GM19468 (cell line): ENCODE results near the gene ROBO2.

ENCODE experiments used
- ATAC-seq: cut with Tn5 transposase; IDR thresholded peaks from one replicate; pipeline ENCODE4 v1.9.1; 2021; ENCODE audit warnings: mild to moderate bottlenecking, moderate library complexity, moderate number of reproducible peaks; ENCODE audit not compliant: unreplicated experiment; ENCODE audit errors: extremely low read depth

The ROBO2 gene

GRCh38 chr3:77456906-77457305 is 417.0 kb downstream of the ROBO2 start:
- no peak for ATAC-seq

GRCh38 chr3:77459926-77460325 is 420.0 kb downstream of the ROBO2 start:
- ATAC-seq = no peak

- no peak for ATAC-seq
Measured at GRCh38 chr3:77460326-77460725, 420.4 kb downstream of the ROBO2 start.

GRCh38 chr3:77462951-77463350 is 423.1 kb downstream of the ROBO2 start:
- ATAC-seq = no peak

DNA sequence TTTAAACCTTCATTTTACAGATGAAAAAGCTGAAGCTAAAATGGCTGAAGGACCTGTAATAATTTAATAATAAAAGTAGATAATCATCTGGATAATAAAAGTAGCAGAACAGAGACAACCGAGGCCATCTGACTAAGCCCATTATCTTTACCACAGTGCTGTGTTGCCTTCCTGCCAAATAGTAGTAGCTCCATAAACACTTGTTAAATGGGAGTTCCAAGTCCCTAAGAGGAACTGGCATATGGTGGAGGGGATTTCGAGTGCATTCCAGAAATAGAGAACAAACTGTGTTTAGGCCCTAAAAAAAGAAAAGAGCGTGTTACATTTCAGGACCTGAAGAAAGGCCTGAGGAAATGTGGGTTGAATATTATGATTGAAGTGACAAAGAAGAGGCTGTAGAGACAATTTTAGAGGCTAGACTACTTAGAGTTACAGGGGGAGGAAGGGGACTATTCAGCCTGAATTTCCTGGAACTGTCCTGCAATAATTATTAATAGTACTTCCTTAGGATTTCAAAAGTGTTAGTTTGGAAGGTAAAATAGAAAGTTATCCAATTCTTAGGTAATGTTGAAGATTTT is 424.3 kb downstream of the ROBO2 start:
- no peak for ATAC-seq

- no peak for ATAC-seq
Measured at GRCh38 chr3:77466562-77467115, 426.7 kb downstream of the ROBO2 start.

DNA sequence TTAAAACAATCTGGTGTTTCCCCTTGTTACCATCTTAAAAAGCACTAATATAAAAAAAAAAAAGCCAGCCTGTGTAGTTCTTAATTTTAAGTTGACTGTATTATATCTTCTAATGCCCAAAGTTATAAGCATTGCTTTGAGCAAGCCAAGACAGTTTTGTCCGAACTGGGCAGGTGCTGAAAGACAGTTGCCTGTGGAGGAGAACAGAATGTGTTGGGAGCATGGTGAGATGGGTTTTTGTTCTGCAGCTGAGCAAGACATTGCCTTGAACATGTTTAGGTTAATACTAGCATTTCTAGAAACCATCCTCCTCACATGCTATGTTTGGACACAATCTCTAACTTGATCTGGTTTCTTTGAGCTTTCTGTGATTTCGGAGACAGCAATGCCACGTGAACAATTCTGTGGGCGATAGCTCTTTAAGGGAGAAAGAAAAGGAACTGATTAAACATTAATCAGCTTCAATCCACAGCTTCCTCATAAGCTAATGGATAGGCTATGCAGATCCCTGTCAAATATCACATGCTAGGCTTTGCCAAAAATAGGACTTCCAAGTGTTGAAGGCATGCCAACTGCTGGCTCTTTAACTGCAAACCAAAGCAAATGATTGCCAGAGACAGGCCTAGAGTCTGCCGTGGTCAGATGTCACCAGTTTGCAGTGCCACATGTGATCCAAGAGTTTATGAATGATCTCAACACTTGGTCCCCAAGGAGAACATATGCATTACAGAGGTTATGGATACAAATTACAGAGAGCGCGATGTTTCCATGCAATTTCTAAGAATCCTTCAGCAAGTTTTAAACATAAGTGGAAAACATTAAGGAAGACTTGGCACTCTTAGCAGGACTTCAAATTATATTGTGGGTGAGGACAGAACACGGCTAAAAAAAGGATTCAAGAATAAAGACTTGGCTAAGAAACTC is 428.1 kb downstream of the ROBO2 start:
- ATAC-seq = no peak

DNA sequence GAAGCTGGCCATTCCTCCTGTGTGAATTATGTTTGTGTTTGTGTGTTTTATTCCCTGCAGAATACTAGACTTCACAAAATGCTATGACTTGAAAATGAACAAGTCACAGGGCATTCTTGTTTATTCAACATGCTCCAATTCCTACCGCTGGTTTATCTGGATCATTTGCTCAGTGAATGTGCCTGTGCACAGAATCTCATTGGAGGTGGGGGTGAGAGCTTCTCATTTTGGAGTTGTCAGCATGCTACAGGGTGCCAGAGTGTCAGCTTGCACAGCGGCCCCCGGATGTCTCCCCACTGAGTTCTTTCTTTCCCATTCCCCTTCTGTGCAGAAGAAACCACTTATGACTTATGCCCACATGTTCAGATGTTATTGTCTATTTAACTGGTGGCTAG is 428.7 kb downstream of the ROBO2 start:
- no peak for ATAC-seq

- ATAC-seq = no peak
Measured at GRCh38 chr3:77475507-77475906, 435.6 kb downstream of the ROBO2 start.

GRCh38 chr3:77479021-77479420 is 439.1 kb downstream of the ROBO2 start:
- no peak for ATAC-seq

DNA sequence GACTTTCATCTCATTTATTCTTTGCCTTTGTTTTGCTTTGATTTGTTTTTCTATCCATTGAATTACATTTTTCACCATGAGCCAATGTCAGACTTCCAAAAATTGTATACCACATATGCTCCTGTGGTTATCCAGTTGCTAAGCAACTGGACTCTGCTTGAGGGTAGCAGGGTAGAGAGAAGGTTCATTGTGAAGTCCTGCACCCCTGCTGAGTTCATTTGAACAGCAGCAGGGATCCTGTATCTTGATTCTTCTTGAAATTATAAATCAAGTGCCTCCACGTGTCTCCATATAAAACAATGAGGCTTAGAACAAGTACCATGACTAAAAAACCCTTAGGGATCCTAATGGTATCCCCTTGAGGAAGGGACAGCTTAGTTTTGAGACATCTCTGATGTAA is 449.3 kb downstream of the ROBO2 start:
- ATAC-seq = no peak

- ATAC-seq = no peak
Measured at GRCh38 chr3:77491961-77492360, 452.1 kb downstream of the ROBO2 start.

DNA sequence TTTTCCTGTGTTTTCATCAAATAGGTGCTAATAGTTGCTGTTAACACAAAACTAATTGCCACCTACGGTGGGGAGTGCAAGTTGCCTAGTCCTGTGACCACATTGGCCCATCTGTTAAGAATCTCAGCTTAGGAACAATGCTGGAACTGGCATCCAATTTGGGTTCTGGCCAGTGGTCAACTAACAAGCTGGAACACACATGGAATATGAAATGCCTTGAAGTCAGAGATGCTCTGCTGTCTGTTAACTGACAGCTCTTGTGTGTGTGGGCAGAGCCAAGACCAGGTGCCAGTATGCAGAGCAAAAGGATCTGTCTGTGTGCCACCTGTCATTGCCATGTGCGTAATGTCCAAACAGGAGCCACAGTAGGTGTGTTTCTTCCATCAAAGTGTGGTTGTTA is 460.8 kb downstream of the ROBO2 start:
- ATAC-seq = no peak

- no peak for ATAC-seq
Measured at GRCh38 chr3:77506384-77506783, 466.5 kb downstream of the ROBO2 start.

GRCh38 chr3:77513542-77513941 is 473.6 kb downstream of the ROBO2 start:
- ATAC-seq = no peak

GRCh38 chr3:77514766-77515165 is 474.9 kb downstream of the ROBO2 start:
- no peak for ATAC-seq

DNA sequence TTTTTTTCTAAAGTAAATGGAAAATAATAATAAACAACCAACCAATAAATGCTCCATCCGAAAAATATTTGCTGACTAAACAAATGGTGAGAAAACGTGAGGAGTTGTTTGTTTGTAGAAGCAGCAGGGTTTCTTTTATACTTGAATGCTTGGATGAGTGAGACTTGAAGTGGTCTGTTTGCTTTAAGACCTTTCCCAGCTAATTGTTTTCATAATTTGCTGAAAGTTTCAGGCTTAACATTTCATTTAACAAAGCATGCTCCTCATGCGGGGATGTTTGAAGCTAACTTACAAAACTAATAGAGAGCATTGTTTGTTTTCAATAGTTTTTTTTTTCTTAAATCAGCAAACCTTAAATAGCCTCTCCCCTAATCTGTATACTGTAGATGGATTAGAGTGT is 484.6 kb downstream of the ROBO2 start:
- no peak for ATAC-seq

GRCh38 chr3:77524946-77525682 is 485.2 kb downstream of the ROBO2 start:
- ATAC-seq = no peak

GRCh38 chr3:77526573-77527113 is 486.7 kb downstream of the ROBO2 start:
- no peak for ATAC-seq

DNA sequence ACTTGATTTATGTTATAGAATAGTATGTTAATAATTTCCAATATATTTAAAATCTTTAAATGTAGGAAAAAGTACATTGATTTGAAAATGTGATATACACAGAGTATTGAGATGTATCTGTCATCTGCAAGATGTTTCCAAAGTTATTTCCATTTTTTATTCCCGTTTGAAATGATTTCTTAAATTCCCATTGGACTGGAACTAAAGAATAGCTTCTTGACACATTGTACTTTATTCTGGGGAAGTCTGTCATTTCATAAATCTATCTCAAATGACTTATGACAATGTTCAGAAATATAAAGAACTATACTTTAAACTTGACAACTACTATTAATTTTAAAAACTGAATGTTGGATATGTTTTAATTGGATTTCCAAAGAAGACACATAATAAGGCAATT is 489.6 kb downstream of the ROBO2 start:
- no peak for ATAC-seq

DNA sequence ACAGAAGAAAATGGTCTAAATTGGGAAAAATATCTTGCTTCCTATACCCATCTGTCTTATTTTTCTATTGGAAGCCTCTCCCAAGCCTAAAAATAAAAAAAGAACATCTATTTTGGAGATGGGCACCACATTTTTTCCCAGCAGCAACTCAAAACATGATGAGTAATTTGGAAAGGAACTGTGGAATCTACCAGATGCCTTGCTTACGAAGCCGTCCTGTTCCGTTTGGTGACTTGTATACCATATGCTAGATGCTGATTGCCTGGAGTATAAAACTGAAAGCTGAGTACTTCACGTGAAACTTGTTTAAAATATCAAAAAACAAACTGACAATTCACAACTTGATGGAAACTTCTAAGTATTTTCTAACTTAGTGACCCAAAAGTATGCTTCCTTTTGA is 491.0 kb downstream of the ROBO2 start:
- no peak for ATAC-seq
